Gastroesophageal sphincter (tissue), 3 donors: ENCODE measurements around the gene SLC17A3.

Experiments used
- POLR2AphosphoS5 ChIP-seq: sonication (generic); formaldehyde crosslinking; IDR thresholded peaks from one replicate; pipeline ENCODE4 v1.6.1; 2017; ENCODE audit warnings: antibody characterized with exemption
- TF ChIP-seq, protein P1 (sequence below), 4 experiments: fragments of 200-600 bp in 2 of 4; fragments of 450-650 bp in 2 of 4; sonication (generic) in 1 of 4; IDR thresholded peaks; one replicate each; pipeline ENCODE4 v1.5.1; 2017 to 2019; ENCODE audit warnings: antibody characterized with exemption in 4 of 4, mild to moderate bottlenecking in 2 of 4, moderate library complexity in 2 of 4

DNA sequence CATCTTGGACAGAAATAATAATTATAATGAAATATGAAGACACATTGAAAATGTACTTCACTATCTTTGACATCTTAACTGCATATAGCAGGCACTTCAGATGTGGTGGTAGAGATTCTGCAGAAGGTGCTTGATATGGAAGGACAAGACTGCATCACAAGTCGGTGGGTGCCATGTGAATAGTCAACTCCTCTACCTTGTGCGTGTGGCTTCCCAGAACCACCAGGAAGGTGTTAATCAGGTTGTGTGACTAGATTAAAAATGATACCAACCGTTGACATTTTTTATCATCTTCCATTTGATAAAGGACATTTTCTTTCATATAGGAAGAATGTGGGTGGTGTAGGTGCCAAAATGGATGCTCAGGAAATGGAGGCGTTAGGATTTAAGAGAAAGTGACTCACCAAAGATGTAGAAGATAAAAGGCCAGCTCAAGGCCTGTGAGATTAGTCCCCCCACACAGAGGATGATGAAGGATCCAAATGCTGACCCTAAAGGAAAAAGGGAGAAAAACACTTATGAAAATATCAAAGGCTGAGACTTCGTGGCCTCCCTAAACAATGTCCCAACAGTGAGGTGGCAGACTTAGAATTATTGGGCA is 44.1 kb upstream of the SLC17A3 start:
- TF ChIP-seq, protein P1, sequence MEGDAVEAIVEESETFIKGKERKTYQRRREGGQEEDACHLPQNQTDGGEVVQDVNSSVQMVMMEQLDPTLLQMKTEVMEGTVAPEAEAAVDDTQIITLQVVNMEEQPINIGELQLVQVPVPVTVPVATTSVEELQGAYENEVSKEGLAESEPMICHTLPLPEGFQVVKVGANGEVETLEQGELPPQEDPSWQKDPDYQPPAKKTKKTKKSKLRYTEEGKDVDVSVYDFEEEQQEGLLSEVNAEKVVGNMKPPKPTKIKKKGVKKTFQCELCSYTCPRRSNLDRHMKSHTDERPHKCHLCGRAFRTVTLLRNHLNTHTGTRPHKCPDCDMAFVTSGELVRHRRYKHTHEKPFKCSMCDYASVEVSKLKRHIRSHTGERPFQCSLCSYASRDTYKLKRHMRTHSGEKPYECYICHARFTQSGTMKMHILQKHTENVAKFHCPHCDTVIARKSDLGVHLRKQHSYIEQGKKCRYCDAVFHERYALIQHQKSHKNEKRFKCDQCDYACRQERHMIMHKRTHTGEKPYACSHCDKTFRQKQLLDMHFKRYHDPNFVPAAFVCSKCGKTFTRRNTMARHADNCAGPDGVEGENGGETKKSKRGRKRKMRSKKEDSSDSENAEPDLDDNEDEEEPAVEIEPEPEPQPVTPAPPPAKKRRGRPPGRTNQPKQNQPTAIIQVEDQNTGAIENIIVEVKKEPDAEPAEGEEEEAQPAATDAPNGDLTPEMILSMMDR (IDR thresholded peaks at IDR 0.05): no peak
- TF ChIP-seq POLR2AphosphoS5: no peak
